H9 (cell line): Measurements from ENCODE around the gene ZFPM1. TPM values are rescaled to one million over a fixed set of nuclear protein-coding genes. Genes with fewer than 3 reads are reported as not detected.

Source experiments
- DNase-seq: peaks from one replicate; pipeline ENCODE4 v3.0.0-alpha.2; 2017
- H2AFZ ChIP-seq: one replicate; pipeline ENCODE4 v1.6.1; 2013; ENCODE audit warnings: mild to moderate bottlenecking, low read length, control low read depth, moderate library complexity
- H2AK5ac ChIP-seq: 2 replicates; pipeline ENCODE4 v1.6.1; 2013; ENCODE audit warnings: low read length, control low read depth, mixed read lengths; ENCODE audit not compliant: insufficient read length
- H2BK120ac ChIP-seq: one replicate; pipeline ENCODE4 v1.6.1; 2013; ENCODE audit warnings: low read depth, mild to moderate bottlenecking, low read length, control low read depth, inconsistent platforms; ENCODE audit not compliant: poor library complexity, severe bottlenecking
- H2BK12ac ChIP-seq: 2 replicates; pipeline ENCODE4 v1.6.1; 2013; ENCODE audit warnings: low read length, control low read depth, mixed read lengths, low read depth; ENCODE audit not compliant: insufficient read length
- H2BK15ac ChIP-seq: 2 replicates; pipeline ENCODE4 v1.6.1; 2013; ENCODE audit warnings: low read depth, low read length, control low read depth
- H2BK20ac ChIP-seq: one replicate; pipeline ENCODE4 v1.6.1; 2013; ENCODE audit warnings: low read depth, mild to moderate bottlenecking, low read length, control low read depth, inconsistent platforms; ENCODE audit not compliant: poor library complexity, severe bottlenecking
- H2BK5ac ChIP-seq: 2 replicates; pipeline ENCODE4 v1.6.1; 2013; ENCODE audit warnings: low read length, control low read depth, mixed read lengths; ENCODE audit not compliant: insufficient read length
- H3K14ac ChIP-seq: 2 replicates; pipeline ENCODE4 v1.6.1; 2013; ENCODE audit warnings: low read length, control low read depth; ENCODE audit not compliant: insufficient read depth
- H3K18ac ChIP-seq: 2 replicates; pipeline ENCODE4 v1.6.1; 2013; ENCODE audit warnings: low read depth, mild to moderate bottlenecking, mixed read lengths, low read length, control low read depth; ENCODE audit not compliant: insufficient read length
- H3K23ac ChIP-seq: 2 replicates; pipeline ENCODE4 v1.6.1; 2013; ENCODE audit warnings: low read length, control low read depth, mixed read lengths, low read depth; ENCODE audit not compliant: insufficient read length
- H3K23me2 ChIP-seq: 2 replicates; pipeline ENCODE4 v1.6.1; 2013; ENCODE audit warnings: low read depth, mild to moderate bottlenecking, mixed read lengths, low read length, control low read depth; ENCODE audit not compliant: insufficient read length, poor library complexity, severe bottlenecking
- H3K27ac ChIP-seq: 2 replicates; pipeline ENCODE4 v1.5.1; 2013; ENCODE audit warnings: low read length, control low read depth, mixed read lengths, low read depth; ENCODE audit not compliant: insufficient read length
- H3K27me3 ChIP-seq: 2 replicates; pipeline ENCODE4 v1.6.1; 2013; ENCODE audit warnings: low read length, control low read depth, inconsistent platforms; ENCODE audit not compliant: insufficient read depth
- H3K4ac ChIP-seq: 2 replicates; pipeline ENCODE4 v1.6.1; 2013; ENCODE audit warnings: low read depth, mild to moderate bottlenecking, control low read depth, inconsistent platforms, low read length, moderate library complexity
- H3K4me1 ChIP-seq: 2 replicates; pipeline ENCODE4 v1.6.1; 2013; ENCODE audit warnings: low read length, control low read depth, inconsistent platforms; ENCODE audit not compliant: insufficient read depth
- H3K4me2 ChIP-seq: 2 replicates; pipeline ENCODE4 v1.6.1; 2013; ENCODE audit warnings: low read length, control low read depth, mixed read lengths; ENCODE audit not compliant: insufficient read length, insufficient read depth
- H3K56ac ChIP-seq: 2 replicates; pipeline ENCODE4 v1.6.1; 2013; ENCODE audit warnings: low read depth, mild to moderate bottlenecking, mixed read lengths, low read length, control low read depth; ENCODE audit not compliant: insufficient read length
- H3K79me1 ChIP-seq: 2 replicates; pipeline ENCODE4 v1.6.1; 2013; ENCODE audit warnings: low read depth, mild to moderate bottlenecking, moderate library complexity, low read length, control low read depth, inconsistent platforms; ENCODE audit not compliant: insufficient read depth, poor library complexity, severe bottlenecking
- H3K79me2 ChIP-seq: 2 replicates; pipeline ENCODE4 v1.6.1; 2013; ENCODE audit warnings: low read length, control low read depth, inconsistent platforms; ENCODE audit not compliant: insufficient read depth
- H3K9ac ChIP-seq: 2 replicates; pipeline ENCODE4 v1.6.1; 2013; ENCODE audit warnings: low read length, control low read depth, mixed read lengths; ENCODE audit not compliant: insufficient read length; ENCODE audit errors: extremely low read depth
- H3K9me3 ChIP-seq: one replicate; pipeline ENCODE4 v1.6.1; 2013; ENCODE audit warnings: low read depth, low read length, inconsistent platforms; ENCODE audit not compliant: control insufficient read depth
- H3T11ph ChIP-seq: one replicate; pipeline ENCODE4 v1.6.1; 2013; ENCODE audit warnings: mild to moderate bottlenecking, low read length, control low read depth, inconsistent platforms
- H4K20me1 ChIP-seq: one replicate; pipeline ENCODE4 v1.6.1; 2013; ENCODE audit not compliant: control insufficient read depth, insufficient read length, insufficient read depth
- H4K5ac ChIP-seq: 2 replicates; pipeline ENCODE4 v1.6.1; 2013; ENCODE audit warnings: low read depth, mild to moderate bottlenecking, mixed read lengths, low read length, control low read depth; ENCODE audit not compliant: insufficient read length
- H4K8ac ChIP-seq: replicated peaks from 2 replicates; pipeline ENCODE4 v1.6.1; 2013; ENCODE audit warnings: low read length, control low read depth, mixed read lengths, low read depth; ENCODE audit not compliant: insufficient read length
- H4K91ac ChIP-seq: 2 replicates; pipeline ENCODE4 v1.6.1; 2013; ENCODE audit warnings: low read depth, mild to moderate bottlenecking, moderate library complexity, mixed read lengths, low read length, control low read depth; ENCODE audit not compliant: insufficient read length
- H3K27ac Mint-ChIP-seq, 3 experiments: 2 replicates in 2 of 3; 3 replicates in 1 of 3; pipeline ENCODE4 v1.8.0; 2020 to 2021; ENCODE audit warnings: mixed read lengths in 3 of 3, mild to moderate bottlenecking in 1 of 3, moderate library complexity in 1 of 3
- H3K27me3 Mint-ChIP-seq: 2 replicates; pipeline ENCODE4 v1.8.0; 2021; ENCODE audit warnings: low read depth, mild to moderate bottlenecking, moderate library complexity, mixed read lengths
- H3K36me3 Mint-ChIP-seq, 3 experiments: 2 replicates in 2 of 3; 3 replicates in 1 of 3; pipeline ENCODE4 v1.8.0; 2020 to 2021; ENCODE audit warnings: low read depth in 3 of 3, mixed read lengths in 3 of 3; ENCODE audit not compliant: insufficient read depth in 1 of 3
- H3K4me1 Mint-ChIP-seq, 2 experiments: 2 replicates each; pipeline ENCODE4 v1.8.0; 2020; ENCODE audit warnings: mixed read lengths in 2 of 2
- H3K4me3 Mint-ChIP-seq, 2 experiments: 2 replicates in 1 of 2; 3 replicates in 1 of 2; pipeline ENCODE4 v1.8.0; 2020 to 2021; ENCODE audit warnings: mild to moderate bottlenecking in 2 of 2, mixed read lengths in 2 of 2, moderate library complexity in 1 of 2
- H3K9me3 Mint-ChIP-seq, 2 experiments: 2 replicates in 1 of 2; 3 replicates in 1 of 2; pipeline ENCODE4 v1.8.0; 2020; ENCODE audit warnings: mild to moderate bottlenecking in 2 of 2, mixed read lengths in 2 of 2, moderate library complexity in 1 of 2
- WGBS: extraction: QIAGEN DNeasy Blood & Tissue Kit; methylation state at CpG from one replicate; pipeline ENCODE4 v1.1.7; 2013; ENCODE audit warnings: missing lambda C conversion rate, low lambda C conversion rate, mixed read lengths; ENCODE audit not compliant: insufficient read length; ENCODE audit errors: extremely low coverage; 5-methylcytosine and 5-hydroxymethylcytosine counted together
- total RNA-seq: library from RNA; stranded (reverse); gene quantifications from 2 replicates; pipeline ENCODE4 v1.2.1, GENCODE V29; 2021
- TF ChIP-seq, protein P1 (sequence below): fragments of 200-600 bp; sonication (generic); conservative IDR thresholded peaks from 3 replicates; pipeline ENCODE4 v1.8.0; 2021; ENCODE audit warnings: antibody characterized with exemption, mild to moderate bottlenecking

ZFPM1 gene
- total RNA-seq, 1 experiment from 2014 or later, result 3.6 TPM

DNA sequence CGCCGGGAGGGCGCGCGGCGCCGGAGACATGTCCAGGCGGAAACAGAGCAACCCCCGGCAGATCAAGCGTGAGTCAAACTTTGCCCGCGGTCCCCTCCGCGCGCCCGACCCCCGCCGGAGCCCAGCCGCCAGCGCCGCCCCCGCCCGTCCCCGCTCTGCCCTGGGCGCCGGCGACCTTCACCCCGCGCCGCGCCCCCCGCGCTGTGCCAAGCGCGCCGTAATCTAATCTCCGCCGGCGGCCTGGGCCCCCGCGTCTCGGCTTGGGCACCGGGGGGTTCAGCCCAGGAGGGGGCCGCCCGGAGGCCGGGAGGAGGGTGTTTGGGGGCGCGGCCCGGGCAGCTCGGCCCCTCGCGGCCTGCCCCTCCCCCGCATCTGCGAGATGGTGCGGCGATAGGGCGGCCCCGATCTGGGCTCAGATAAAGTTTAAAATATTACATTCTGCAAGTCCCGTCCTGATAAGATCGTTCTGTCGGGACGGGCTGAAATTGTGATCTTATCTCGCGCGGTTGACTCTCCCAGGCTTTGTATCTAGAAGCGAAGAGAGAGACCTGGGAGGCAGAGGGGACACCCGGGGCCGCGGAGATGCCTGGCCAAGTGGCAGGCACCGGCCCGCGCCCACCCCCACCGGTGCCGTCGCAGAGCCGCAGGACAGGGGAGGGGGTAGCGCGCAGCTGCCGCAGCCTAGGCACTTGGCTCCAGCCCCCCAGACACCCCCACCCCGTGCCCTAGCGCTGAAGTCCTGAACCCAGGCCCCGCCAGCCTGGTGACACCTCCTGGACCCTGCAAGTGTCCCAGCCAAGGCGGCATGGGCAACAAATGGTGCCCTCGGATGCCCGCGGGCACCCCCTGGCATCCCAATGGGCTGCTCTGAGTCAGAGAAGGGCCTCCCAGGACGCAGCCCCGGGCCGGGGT lies 787 bp downstream of the ZFPM1 start:
- Histone ChIP-seq H3K9ac (no peak overlapping the region), H4K91ac (no peak overlapping the region), H3K23ac (no peak overlapping the region), H4K5ac (no peak overlapping the region), H3K4me1 (no peaks in the 10 kb centered on the region), H4K20me1 (no peaks in the 10 kb centered on the region), H2BK12ac (no peak overlapping the region), H2AFZ (no peak overlapping the region), H3K56ac (no peak overlapping the region), H3K79me1 (no peaks in the 10 kb centered on the region), H2BK5ac (no peak overlapping the region), H2BK15ac (no peak overlapping the region), H4K8ac (no peak overlapping the region), H3K23me2 (peaks cover 9% of the 10 kb centered on the region), H3K14ac (no peak overlapping the region), H3K9me3 (no peaks in the 10 kb centered on the region), H3K27ac (no peak overlapping the region), H3K4ac (no peak overlapping the region), H3T11ph (no peak overlapping the region), H3K79me2 (no peaks in the 10 kb centered on the region), H3K27me3 (peaks cover 34% of the 10 kb centered on the region), H2AK5ac (no peak overlapping the region), H3K4me2 (peak overlapping the region; percentile 55), H3K18ac (no peak overlapping the region), H2BK20ac (no peak overlapping the region), H2BK120ac (no peak overlapping the region)
- H3K4me3 Mint-ChIP-seq, result peak overlapping the region; percentile 54 to 75
- no peak overlapping the region for H3K27ac Mint-ChIP-seq
- no CpG with 5 or more reads among the region's 89 CpGs for WGBS
- H3K9me3 Mint-ChIP-seq, result no peaks in the 10 kb centered on the region; a peak in 1 of 5 replicates
- TF ChIP-seq, protein P1, sequence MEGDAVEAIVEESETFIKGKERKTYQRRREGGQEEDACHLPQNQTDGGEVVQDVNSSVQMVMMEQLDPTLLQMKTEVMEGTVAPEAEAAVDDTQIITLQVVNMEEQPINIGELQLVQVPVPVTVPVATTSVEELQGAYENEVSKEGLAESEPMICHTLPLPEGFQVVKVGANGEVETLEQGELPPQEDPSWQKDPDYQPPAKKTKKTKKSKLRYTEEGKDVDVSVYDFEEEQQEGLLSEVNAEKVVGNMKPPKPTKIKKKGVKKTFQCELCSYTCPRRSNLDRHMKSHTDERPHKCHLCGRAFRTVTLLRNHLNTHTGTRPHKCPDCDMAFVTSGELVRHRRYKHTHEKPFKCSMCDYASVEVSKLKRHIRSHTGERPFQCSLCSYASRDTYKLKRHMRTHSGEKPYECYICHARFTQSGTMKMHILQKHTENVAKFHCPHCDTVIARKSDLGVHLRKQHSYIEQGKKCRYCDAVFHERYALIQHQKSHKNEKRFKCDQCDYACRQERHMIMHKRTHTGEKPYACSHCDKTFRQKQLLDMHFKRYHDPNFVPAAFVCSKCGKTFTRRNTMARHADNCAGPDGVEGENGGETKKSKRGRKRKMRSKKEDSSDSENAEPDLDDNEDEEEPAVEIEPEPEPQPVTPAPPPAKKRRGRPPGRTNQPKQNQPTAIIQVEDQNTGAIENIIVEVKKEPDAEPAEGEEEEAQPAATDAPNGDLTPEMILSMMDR, result no peak
- peaks cover 73% of the 10 kb centered on the region for H3K27me3 Mint-ChIP-seq
- DNase-seq, result no peak
- peaks cover 6 to 17% of the 10 kb centered on the region in 2 experiments; a peak in 3 of 4 replicates for H3K4me1 Mint-ChIP-seq
- H3K36me3 Mint-ChIP-seq, result no peaks in the 10 kb centered on the region
